ENCODE data around the gene DCHS1. TPM values are rescaled to one million over a fixed set of nuclear protein-coding genes. Genes with fewer than 3 reads are reported as not detected.

Gene DCHS1
- total RNA-seq, 3 donors from 2014 or later: 3.5 to 38.8 (median 6.0) TPM

GRCh38 chr11:6610591-6610990, 45.0 kb downstream of the DCHS1 start:
- Histone ChIP-seq H3K4me3 (no peak overlapping the region), H3K36me3 (ENCODE audit: low read depth) (no peaks in the 10 kb centered on the region), H3K4me1 (ENCODE audit: low read depth) (peaks cover 33% of the 10 kb centered on the region), H3K9me3 (no peaks in the 10 kb centered on the region)
- no peak for ATAC-seq
- intact Hi-C loops (cut with DNase I, micrococcal nuclease): no loop called here
- peak in 1 of 3 donors; percentile 56 for DNase-seq
- no peak for TF ChIP-seq CTCF (IDR thresholded peaks at IDR 0.05)

GRCh38 chr11:6609502-6610015, 46.0 kb downstream of the DCHS1 start:
- DNase-seq: peak in 1 of 3 donors; percentile 2
- Histone ChIP-seq H3K36me3 (ENCODE audit: low read depth) (no peaks in the 10 kb centered on the region), H3K9me3 (no peaks in the 10 kb centered on the region), H3K4me1 (ENCODE audit: low read depth) (peaks cover 34% of the 10 kb centered on the region), H3K4me3 (no peak overlapping the region)
- no peak for TF ChIP-seq CTCF (IDR thresholded peaks at IDR 0.05)
- intact Hi-C loops (cut with DNase I, micrococcal nuclease): loop anchor here in 1 of 2 donors (10.0 kb wide), 1 partner anchor 75 kb away; the partner anchor contains the start of gene MRPL17
- ATAC-seq: no peak

- no peaks in the 10 kb centered on the region for H3K9me3 ChIP-seq
- DNase-seq: peak in 1 of 3 donors; percentile 8
- no peaks in the 10 kb centered on the region for H3K36me3 ChIP-seq (ENCODE audit: low read depth)
- no peak for TF ChIP-seq CTCF (IDR thresholded peaks at IDR 0.05)
- intact Hi-C loops (cut with DNase I, micrococcal nuclease): loop anchor here in 1 of 2 donors (10.0 kb wide), 1 partner anchor 76 kb away; the partner anchor contains the start of gene MRPL17
- no peak overlapping the region for H3K4me3 ChIP-seq
- peaks cover 34% of the 10 kb centered on the region for H3K4me1 ChIP-seq (ENCODE audit: low read depth)
- ATAC-seq: no peak
Observed at GRCh38 chr11:6608726-6609501, 46.7 kb downstream of the DCHS1 start.

GRCh38 chr11:6608011-6608410, 47.6 kb downstream of the DCHS1 start:
- TF ChIP-seq CTCF (IDR thresholded peaks at IDR 0.05): no peak
- Histone ChIP-seq H3K9me3 (no peaks in the 10 kb centered on the region), H3K4me1 (ENCODE audit: low read depth) (peaks cover 34% of the 10 kb centered on the region), H3K36me3 (ENCODE audit: low read depth) (no peaks in the 10 kb centered on the region), H3K4me3 (no peak overlapping the region)
- intact Hi-C loops (cut with DNase I, micrococcal nuclease): loop anchor here in 1 of 2 donors (10.0 kb wide), 1 partner anchor 77 kb away; the partner anchor contains the start of gene MRPL17
- DNase-seq: peak in 1 of 3 donors; percentile 9
- no peak for ATAC-seq

- no peak for ATAC-seq
- intact Hi-C loops (cut with DNase I, micrococcal nuclease): loop anchor here in 1 of 2 donors (10.0 kb wide), 1 partner anchor 78 kb away; the partner anchor contains the start of gene MRPL17
- Histone ChIP-seq H3K4me3 (no peak overlapping the region), H3K4me1 (ENCODE audit: low read depth) (peaks cover 39% of the 10 kb centered on the region), H3K9me3 (no peaks in the 10 kb centered on the region), H3K36me3 (ENCODE audit: low read depth) (no peaks in the 10 kb centered on the region)
- DNase-seq: no peak
- TF ChIP-seq CTCF (IDR thresholded peaks at IDR 0.05): no peak
Observed at GRCh38 chr11:6607190-6607795, 48.3 kb downstream of the DCHS1 start.
